GM12874 (cell line): ENCODE measurements around the gene BBS9.

Experiments
- TF ChIP-seq, protein P1 (sequence below): IDR thresholded peaks from 2 replicates; pipeline ENCODE4 v1.5.1; 2011; ENCODE audit warnings: low read depth, mild to moderate bottlenecking, control low read depth, low read length, moderate library complexity; ENCODE audit not compliant: insufficient read depth

BBS9 gene

DNA sequence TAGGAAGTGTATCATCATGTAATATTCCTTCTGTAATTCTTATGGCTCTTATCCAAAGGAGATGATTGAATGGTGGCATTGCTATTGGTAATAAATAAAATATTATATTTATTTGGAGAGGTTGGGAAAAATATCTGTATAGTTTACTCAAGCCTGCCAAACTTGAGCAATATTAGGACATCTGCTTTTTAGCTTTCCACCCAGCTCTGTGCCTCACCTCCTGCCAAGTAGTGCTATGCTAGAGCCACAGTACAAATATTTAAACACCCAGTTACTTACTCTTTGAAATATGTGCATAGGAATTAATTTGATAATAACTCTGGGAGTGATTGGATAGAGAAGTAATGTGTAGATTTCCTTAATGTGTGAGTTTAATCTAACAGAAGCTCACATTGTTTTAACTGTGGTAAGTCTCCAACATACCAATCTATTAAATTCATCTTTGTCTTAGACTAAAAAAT, 129.2 kb downstream of the BBS9 start:
- TF ChIP-seq, protein P1, sequence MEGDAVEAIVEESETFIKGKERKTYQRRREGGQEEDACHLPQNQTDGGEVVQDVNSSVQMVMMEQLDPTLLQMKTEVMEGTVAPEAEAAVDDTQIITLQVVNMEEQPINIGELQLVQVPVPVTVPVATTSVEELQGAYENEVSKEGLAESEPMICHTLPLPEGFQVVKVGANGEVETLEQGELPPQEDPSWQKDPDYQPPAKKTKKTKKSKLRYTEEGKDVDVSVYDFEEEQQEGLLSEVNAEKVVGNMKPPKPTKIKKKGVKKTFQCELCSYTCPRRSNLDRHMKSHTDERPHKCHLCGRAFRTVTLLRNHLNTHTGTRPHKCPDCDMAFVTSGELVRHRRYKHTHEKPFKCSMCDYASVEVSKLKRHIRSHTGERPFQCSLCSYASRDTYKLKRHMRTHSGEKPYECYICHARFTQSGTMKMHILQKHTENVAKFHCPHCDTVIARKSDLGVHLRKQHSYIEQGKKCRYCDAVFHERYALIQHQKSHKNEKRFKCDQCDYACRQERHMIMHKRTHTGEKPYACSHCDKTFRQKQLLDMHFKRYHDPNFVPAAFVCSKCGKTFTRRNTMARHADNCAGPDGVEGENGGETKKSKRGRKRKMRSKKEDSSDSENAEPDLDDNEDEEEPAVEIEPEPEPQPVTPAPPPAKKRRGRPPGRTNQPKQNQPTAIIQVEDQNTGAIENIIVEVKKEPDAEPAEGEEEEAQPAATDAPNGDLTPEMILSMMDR, result no peak

DNA sequence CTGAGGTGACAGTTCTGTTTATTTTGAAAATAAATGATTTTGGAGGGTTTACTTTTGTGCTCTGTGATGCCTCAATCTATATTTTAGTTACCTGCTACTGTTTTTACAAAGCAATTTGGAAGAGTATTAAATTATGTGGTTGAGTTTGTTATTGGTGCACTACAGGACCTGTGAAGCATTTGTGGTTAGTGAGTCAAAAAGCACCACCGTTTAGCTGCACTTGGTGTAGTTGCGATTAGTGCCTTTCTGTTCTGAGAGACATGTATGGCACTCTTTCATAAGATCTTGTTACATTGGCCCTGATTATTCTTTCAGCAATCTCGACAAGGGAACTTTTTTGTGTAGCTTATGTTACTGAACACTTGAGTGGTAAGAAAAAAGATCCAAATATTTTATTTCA, 132.2 kb downstream of the BBS9 start:
- TF ChIP-seq, protein P1, result no peak

DNA sequence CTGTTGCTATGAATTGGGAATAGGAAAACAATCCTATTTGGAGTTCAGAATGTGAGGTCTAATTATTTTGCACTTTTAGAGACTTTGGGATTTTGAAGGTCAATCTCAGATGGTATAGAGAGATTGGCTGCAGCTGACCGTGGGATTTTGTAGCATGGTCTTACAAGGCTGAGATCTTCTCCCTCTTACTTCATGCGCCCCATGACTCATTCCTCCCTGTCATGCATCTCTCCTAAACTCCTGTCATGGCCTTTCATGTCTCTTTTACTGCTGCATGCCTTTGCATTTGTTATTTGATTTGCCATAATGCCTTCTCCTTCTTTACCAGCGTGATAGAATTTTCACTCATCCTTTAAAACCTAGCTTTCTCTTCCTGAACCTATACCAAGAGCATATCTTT, 133.1 kb downstream of the BBS9 start:
- TF ChIP-seq, protein P1, result no peak

DNA sequence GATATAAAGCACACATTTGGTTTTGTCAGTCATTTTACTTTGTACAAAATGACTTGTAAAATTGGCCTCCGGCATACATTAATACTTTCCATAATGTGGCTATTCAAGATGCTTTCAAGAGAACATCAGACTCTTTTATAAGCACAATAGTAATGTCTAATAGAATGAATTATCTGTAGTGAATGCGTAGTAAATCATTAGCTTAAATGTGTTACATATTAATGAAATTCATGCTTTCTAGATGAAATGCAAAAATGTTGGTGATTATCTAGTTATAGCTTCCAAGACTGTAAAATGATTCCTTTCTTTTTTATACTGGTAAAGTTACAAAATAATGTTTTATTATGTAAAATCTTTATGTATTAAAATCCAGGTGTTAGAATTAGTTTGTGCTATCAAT, 144.0 kb downstream of the BBS9 start:
- TF ChIP-seq, protein P1, result no peak

DNA sequence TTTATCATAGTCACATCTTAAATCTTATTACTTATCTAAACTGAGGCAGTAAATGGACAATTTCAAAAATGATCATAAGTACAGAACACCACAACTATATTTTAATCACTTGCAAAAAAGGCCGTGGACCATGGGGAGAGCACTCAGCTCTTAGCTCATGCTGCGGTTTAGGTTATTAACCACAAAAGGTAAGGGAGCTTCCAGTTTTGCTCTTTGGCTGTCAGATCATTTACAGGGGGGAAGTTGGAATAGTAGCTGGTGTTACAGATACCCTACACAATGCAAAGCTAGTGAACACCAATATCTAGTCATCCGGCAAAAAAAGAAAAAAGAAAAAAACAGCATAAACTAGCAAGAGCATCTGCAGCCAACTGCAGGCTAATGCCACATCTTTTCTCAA, 147.0 kb downstream of the BBS9 start:
- TF ChIP-seq, protein P1, result no peak

DNA sequence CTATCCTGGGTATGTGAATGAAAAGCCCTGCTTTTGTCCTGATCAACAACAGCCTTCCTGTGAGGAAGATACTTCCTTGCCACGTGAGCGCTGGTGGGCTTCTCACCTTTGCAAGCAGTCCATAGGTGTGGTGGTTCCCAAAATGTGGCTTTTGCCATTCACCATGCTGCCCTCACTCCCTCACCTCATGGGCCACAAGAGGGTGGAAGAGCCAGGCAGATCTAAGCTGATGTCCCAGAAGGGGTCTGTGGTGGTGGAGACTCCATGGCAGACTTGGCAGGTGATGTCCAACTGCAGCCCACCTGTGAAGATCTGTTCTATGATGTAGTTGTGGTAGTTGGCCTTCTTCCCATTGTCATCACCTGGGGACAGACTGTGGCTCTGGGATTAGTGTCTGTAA, 147.4 kb downstream of the BBS9 start:
- TF ChIP-seq, protein P1, result no peak

DNA sequence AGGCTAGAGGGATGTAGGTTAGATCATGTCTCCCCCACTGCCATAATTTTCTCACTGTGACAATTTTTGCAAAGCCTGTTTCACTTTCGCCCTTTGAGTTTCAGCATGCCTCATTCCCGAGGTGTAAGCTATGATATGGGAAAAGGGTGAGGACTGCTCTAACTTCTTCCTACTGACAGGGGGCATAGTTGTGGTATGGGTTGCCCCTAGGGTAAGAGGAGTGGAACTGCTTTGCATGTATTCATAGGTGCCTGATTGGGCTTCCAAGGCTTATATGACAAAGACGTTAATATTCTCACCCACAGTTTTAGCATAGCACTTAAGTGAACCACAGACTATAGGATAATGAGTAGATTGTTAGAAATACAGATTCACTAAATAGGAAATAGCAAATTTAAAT, 148.7 kb downstream of the BBS9 start:
- TF ChIP-seq, protein P1, result no peak

DNA sequence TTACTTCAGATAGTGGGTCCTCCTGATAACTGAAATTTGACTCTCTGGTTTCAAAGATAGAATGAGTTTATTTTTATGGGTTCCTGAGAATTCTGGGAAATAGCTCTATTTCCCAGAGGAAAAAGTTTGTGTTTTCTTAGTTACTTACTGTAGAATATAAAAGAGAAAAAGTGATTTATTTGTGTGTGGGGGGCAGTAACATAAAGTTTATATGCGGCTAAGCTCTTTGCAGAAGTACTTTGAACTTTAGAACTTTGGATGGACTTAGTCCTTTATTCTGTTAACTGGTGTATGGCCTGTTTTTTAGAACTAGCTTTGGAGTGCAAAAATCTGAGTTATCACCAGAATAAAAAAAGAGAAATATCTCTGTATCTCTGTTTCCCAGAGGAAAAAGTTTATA, 157.1 kb downstream of the BBS9 start:
- TF ChIP-seq, protein P1, result no peak
